ENCODE measurements around the gene ARHGAP8.

The ARHGAP8 gene

DNA sequence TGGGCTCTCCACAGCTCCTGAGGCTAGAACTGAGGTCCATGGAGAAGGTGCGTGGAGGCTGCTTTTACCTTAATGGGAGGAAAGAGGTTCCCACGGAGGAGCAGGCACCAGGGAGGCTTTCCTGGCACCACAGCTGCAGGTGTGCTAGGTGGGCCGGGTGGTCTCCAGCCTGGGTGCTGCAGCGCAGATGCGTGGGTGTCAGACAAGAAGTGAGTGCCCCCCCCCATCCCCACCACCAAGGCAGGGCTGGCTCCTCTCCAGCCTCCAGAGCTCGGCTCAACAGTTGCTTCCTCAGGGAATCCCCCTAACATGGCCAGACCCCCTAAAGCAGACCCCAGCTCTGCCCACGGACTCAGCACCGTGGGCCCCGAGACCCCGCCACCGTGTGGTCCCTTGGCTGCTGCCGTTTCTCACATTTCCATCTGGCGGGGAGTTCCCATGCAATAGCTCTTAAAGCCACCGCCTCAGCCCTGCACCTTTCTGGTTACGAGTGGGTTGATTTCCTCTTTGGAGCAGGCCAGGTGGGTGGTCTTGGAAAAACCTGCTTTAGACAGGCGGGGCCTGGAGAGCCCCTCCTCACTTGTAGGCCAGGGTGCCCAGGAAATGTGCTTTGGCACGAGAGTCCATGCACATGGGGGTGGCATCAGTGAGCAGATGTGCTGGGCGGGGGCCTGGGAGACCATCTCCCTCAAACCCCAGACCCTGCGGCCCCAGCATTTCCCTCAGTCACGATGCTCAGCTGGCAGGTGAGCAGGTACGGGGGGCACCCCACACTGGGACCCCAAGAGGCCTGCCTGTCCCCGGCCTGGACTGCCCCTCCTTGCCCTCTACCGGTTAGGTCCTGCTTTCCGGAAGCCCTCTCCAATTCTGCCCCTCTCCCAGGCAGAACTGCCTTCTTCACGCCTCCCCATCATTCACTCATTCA is 93.7 kb downstream of the ARHGAP8 start:
- POLR2A ChIA-PET (ENCODE audit: low non-redundant PET): no interaction called here
- H3K27ac ChIP-seq: no peak overlapping the region
- no peak for TF ChIP-seq CTCF (conservative IDR thresholded peaks at IDR 0.05; ENCODE audit: low read depth)
- CTCF ChIA-PET: no interaction called here
- no peak for DNase-seq (ENCODE audit: low spot score)

DNA sequence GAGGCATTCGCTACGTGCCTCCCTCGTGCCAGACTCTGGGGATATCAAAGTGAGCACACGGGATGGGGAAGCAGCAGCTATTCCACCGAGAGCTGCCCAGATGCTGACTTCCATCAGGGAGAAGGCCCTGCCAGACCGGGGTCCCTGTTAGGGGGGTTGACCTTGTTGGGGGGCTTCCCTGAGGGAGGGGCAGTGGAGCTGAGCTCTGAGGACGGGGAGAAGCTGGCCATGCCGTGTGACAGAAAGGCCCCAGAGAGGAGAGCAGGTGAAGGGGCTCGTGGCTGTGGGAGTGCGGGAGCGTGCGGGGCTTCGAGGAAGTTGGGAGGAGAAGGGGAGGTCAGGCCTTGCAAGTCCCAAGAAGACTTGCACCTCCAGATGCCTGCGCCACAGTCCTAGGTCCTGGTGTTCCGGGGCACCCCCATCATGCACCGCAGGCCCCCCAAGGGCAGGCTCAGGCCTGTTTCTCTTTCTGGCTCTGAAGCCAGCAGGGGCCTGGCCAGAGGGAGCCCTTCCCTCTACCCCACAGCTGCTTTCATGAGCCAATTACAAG is 94.4 kb downstream of the ARHGAP8 start:
- ChIA-PET POLR2A (ENCODE audit: low non-redundant PET) (interaction anchor here (0.6 kb wide), 1 partner anchor 161 kb away, joined by 3 read pairs; no protein-coding TSS in a partner anchor), CTCF (no interaction called here)

DNA sequence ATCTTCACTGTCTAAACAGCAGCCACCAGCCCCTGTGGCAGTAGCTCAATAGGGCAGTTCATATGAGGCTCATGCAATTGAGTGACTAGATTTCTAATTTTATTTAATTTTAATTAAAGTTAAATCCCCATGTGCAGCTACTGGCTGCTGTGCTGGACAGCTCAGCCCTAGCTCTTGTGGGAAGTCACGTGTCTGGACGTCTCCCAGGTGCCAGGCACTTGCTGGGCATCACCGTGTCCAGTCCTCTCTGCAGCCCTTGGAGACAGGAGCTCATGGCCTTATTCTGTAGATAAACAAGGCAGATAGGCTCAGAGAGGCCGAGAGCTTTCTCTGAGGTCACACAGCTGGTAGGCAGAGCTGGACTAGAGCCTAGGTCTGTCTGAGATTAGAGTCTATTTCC is 95.0 kb downstream of the ARHGAP8 start:
- no peak for DNase-seq (ENCODE audit: low spot score)
- ChIA-PET POLR2A (ENCODE audit: low non-redundant PET) (interaction anchor here (0.6 kb wide), 1 partner anchor 161 kb away, joined by 3 read pairs; no protein-coding TSS in a partner anchor), CTCF (no interaction called here)
- no peak overlapping the region for H3K27ac ChIP-seq
- no peak for TF ChIP-seq CTCF (conservative IDR thresholded peaks at IDR 0.05; ENCODE audit: low read depth)

More for the DNA sequence above, 94.4 kb downstream of the ARHGAP8 start:
- H3K27ac ChIP-seq: no peak overlapping the region
- no peak for TF ChIP-seq CTCF (conservative IDR thresholded peaks at IDR 0.05; ENCODE audit: low read depth)
- no peak for DNase-seq (ENCODE audit: low spot score)

DNA sequence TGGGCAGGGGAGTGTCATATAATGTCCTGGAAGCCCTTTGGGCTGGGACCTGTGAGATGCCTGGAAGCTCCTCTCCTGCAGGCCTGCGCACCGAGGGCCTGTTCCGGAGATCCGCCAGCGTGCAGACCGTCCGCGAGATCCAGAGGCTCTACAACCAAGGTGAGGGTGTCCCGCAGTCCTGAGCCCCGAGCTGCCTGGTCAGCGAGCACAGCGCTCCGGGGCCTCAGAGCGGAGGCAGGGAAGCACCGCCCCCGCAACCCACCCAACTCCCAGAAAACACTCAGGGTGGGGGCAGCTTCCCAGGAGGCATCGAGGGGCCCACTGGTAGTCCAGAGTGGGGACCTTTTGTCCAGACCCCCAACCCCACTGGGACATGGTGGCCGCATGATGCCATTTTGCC is 95.5 kb downstream of the ARHGAP8 start:
- no peak for TF ChIP-seq CTCF (conservative IDR thresholded peaks at IDR 0.05; ENCODE audit: low read depth)
- H3K27ac ChIP-seq: no peak overlapping the region
- no peak for DNase-seq (ENCODE audit: low spot score)
- CTCF ChIA-PET: no interaction called here
- POLR2A ChIA-PET (ENCODE audit: low non-redundant PET): no interaction called here

GRCh38 chr22:44848296-44848741 is 95.9 kb downstream of the ARHGAP8 start:
- no peak for TF ChIP-seq CTCF (conservative IDR thresholded peaks at IDR 0.05; ENCODE audit: low read depth)
- POLR2A ChIA-PET (ENCODE audit: low non-redundant PET): no interaction called here
- H3K27ac ChIP-seq: no peak overlapping the region
- DNase-seq (ENCODE audit: low spot score): no peak
- CTCF ChIA-PET: no interaction called here

GRCh38 chr22:44848791-44849420 is 96.5 kb downstream of the ARHGAP8 start:
- no peak for DNase-seq (ENCODE audit: low spot score)
- CTCF ChIA-PET: no interaction called here
- POLR2A ChIA-PET (ENCODE audit: low non-redundant PET): no interaction called here
- TF ChIP-seq CTCF (conservative IDR thresholded peaks at IDR 0.05; ENCODE audit: low read depth): no peak
- no peak overlapping the region for H3K27ac ChIP-seq
